Astrocyte (in vitro differentiated cells and primary cell): ENCODE measurements around the gene GRID2. TPM values are rescaled to one million over a fixed set of nuclear protein-coding genes. Genes with fewer than 3 reads are reported as not detected.

ENCODE experiments used
- DNase-seq: peaks from one replicate; pipeline ENCODE4 v3.0.0-alpha.2; 2010; ENCODE audit warnings: low read depth
- FAIRE-seq: peaks from 2 replicates; lab custom pipeline; 2011; peaks lifted over from hg19 to GRCh38; lab: Jason Lieb, UNC
- H2AFZ ChIP-seq: 2 replicates; pipeline ENCODE4 v1.6.0; 2012; ENCODE audit warnings: low read depth, low read length, inconsistent platforms
- H3K27ac ChIP-seq: 2 replicates; pipeline ENCODE4 v1.5.1; 2011; ENCODE audit warnings: low read depth, low read length, inconsistent platforms
- H3K27me3 ChIP-seq: 2 replicates; pipeline ENCODE4 v1.6.0; 2011; ENCODE audit warnings: low read length, inconsistent platforms; ENCODE audit not compliant: insufficient read depth
- H3K36me3 ChIP-seq: 2 replicates; pipeline ENCODE4 v1.5.1; 2011; ENCODE audit warnings: low read length, inconsistent platforms; ENCODE audit not compliant: insufficient read depth
- H3K4me1 ChIP-seq: 2 replicates; pipeline ENCODE4 v1.5.1; 2011; ENCODE audit warnings: low read length, inconsistent platforms; ENCODE audit not compliant: insufficient read depth
- H3K4me2 ChIP-seq: 2 replicates; pipeline ENCODE4 v1.6.0; 2012; ENCODE audit warnings: low read length, inconsistent platforms
- H3K4me3 ChIP-seq: 2 replicates; pipeline ENCODE4 v1.5.1; 2011; ENCODE audit warnings: low read depth, mild to moderate bottlenecking, low read length, inconsistent platforms; ENCODE audit not compliant: insufficient read depth
- H3K79me2 ChIP-seq: 2 replicates; pipeline ENCODE4 v1.6.0; 2012; ENCODE audit warnings: mild to moderate bottlenecking, low read length, inconsistent platforms; ENCODE audit not compliant: insufficient read depth
- H3K9ac ChIP-seq: 2 replicates; pipeline ENCODE4 v1.6.0; 2012; ENCODE audit warnings: mild to moderate bottlenecking, low read length, inconsistent platforms
- H3K9me3 ChIP-seq: 2 replicates; pipeline ENCODE4 v1.5.1; 2012; ENCODE audit warnings: low read depth, mild to moderate bottlenecking, low read length, inconsistent platforms; ENCODE audit not compliant: insufficient read depth
- H4K20me1 ChIP-seq: 2 replicates; pipeline ENCODE4 v1.6.0; 2012; ENCODE audit warnings: low read length, inconsistent platforms; ENCODE audit not compliant: insufficient read depth
- H3K27ac Mint-ChIP-seq: one replicate; pipeline ENCODE4 v1.8.0; 2021; ENCODE audit warnings: mild to moderate bottlenecking, mixed read lengths; ENCODE audit not compliant: unreplicated experiment
- H3K27me3 Mint-ChIP-seq: one replicate; pipeline ENCODE4 v1.8.0; 2021; ENCODE audit warnings: low read depth, mixed read lengths; ENCODE audit not compliant: unreplicated experiment
- H3K36me3 Mint-ChIP-seq: one replicate; pipeline ENCODE4 v1.8.0; 2021; ENCODE audit warnings: low read depth, mixed read lengths; ENCODE audit not compliant: unreplicated experiment
- H3K4me1 Mint-ChIP-seq: one replicate; pipeline ENCODE4 v1.8.0; 2021; ENCODE audit warnings: low read depth, mixed read lengths; ENCODE audit not compliant: unreplicated experiment
- H3K4me3 Mint-ChIP-seq: one replicate; pipeline ENCODE4 v1.8.0; 2021; ENCODE audit warnings: mild to moderate bottlenecking, moderate library complexity, mixed read lengths; ENCODE audit not compliant: unreplicated experiment
- H3K9me3 Mint-ChIP-seq: one replicate; pipeline ENCODE4 v1.8.0; 2021; ENCODE audit warnings: mild to moderate bottlenecking, mixed read lengths; ENCODE audit not compliant: unreplicated experiment
- CTCF ChIP-seq: IDR thresholded peaks from 2 replicates; pipeline ENCODE4 v1.5.1; 2011; ENCODE audit warnings: low read depth, mild to moderate bottlenecking, inconsistent platforms, low read length, moderate library complexity; ENCODE audit not compliant: insufficient read depth
- EZH2 ChIP-seq: IDR thresholded peaks from 2 replicates; pipeline ENCODE4 v1.6.1; 2012; ENCODE audit warnings: mild to moderate bottlenecking, low read length, inconsistent platforms; ENCODE audit not compliant: insufficient read depth
- total RNA-seq: library from RNA; stranded (reverse); gene quantifications from 2 replicates; pipeline ENCODE4 v1.2.1, GENCODE V29; 2021

GRID2 gene
- total RNA-seq, 1 donor from 2014 or later = 0.14 TPM

GRCh38 chr4:93719552-93719951 lies 1415.8 kb downstream of the GRID2 start:
- TF ChIP-seq EZH2 (no peak), CTCF (no peak)
- no peak overlapping the region for H2AFZ ChIP-seq
- H3K79me2 ChIP-seq = no peaks in the 10 kb centered on the region
- FAIRE-seq (no peak), DNase-seq (no peak)
- H4K20me1 ChIP-seq = no peaks in the 10 kb centered on the region
- no peak overlapping the region for H3K4me2 ChIP-seq
- H3K4me1 Mint-ChIP-seq = peaks cover 2% of the 10 kb centered on the region
- H3K9me3 Mint-ChIP-seq = no peaks in the 10 kb centered on the region
- no peaks in the 10 kb centered on the region for H3K36me3 ChIP-seq
- H3K4me3 ChIP-seq = no peak overlapping the region
- no peaks in the 10 kb centered on the region for H3K4me1 ChIP-seq
- H3K27me3 ChIP-seq = no peaks in the 10 kb centered on the region
- peaks cover 2% of the 10 kb centered on the region for H3K27me3 Mint-ChIP-seq
- H3K9ac ChIP-seq = no peak overlapping the region
- H3K4me3 Mint-ChIP-seq = no peak overlapping the region
- H3K27ac Mint-ChIP-seq = no peak overlapping the region
- no peak overlapping the region for H3K27ac ChIP-seq
- H3K9me3 ChIP-seq = no peaks in the 10 kb centered on the region
- peaks cover 2% of the 10 kb centered on the region for H3K36me3 Mint-ChIP-seq

GRCh38 chr4:93722446-93722845 lies 1418.7 kb downstream of the GRID2 start:
- Mint-ChIP-seq H3K27me3 (no peaks in the 10 kb centered on the region), H3K4me3 (no peak overlapping the region), H3K27ac (no peak overlapping the region), H3K4me1 (peaks cover 2% of the 10 kb centered on the region), H3K36me3 (no peaks in the 10 kb centered on the region), H3K9me3 (peaks cover 3% of the 10 kb centered on the region)
- Histone ChIP-seq H3K27me3 (no peaks in the 10 kb centered on the region), H3K4me2 (no peak overlapping the region), H3K36me3 (no peaks in the 10 kb centered on the region), H3K9ac (no peak overlapping the region), H3K27ac (no peak overlapping the region), H3K4me3 (no peak overlapping the region), H3K9me3 (no peaks in the 10 kb centered on the region), H3K4me1 (no peaks in the 10 kb centered on the region), H3K79me2 (no peaks in the 10 kb centered on the region), H2AFZ (no peak overlapping the region), H4K20me1 (no peaks in the 10 kb centered on the region)
- FAIRE-seq = no peak
- no peak for TF ChIP-seq CTCF
- TF ChIP-seq EZH2 = no peak
- no peak for DNase-seq

- DNase-seq = no peak
- H3K79me2 ChIP-seq = no peaks in the 10 kb centered on the region
- no peak overlapping the region for H3K9ac ChIP-seq
- Mint-ChIP-seq H3K9me3 (no peaks in the 10 kb centered on the region), H3K4me3 (no peak overlapping the region), H3K27ac (no peak overlapping the region), H3K4me1 (peaks cover 3% of the 10 kb centered on the region), H3K27me3 (peaks cover 2% of the 10 kb centered on the region), H3K36me3 (no peaks in the 10 kb centered on the region)
- TF ChIP-seq CTCF (no peak), EZH2 (no peak)
- H4K20me1 ChIP-seq = no peaks in the 10 kb centered on the region
- no peak overlapping the region for H2AFZ ChIP-seq
- H3K4me1 ChIP-seq = no peaks in the 10 kb centered on the region
- H3K27me3 ChIP-seq = no peaks in the 10 kb centered on the region
- H3K9me3 ChIP-seq = no peaks in the 10 kb centered on the region
- peak; percentile 29 for FAIRE-seq
- H3K36me3 ChIP-seq = no peaks in the 10 kb centered on the region
- no peak overlapping the region for H3K27ac ChIP-seq
- H3K4me2 ChIP-seq = no peak overlapping the region
- H3K4me3 ChIP-seq = no peak overlapping the region
Measured at GRCh38 chr4:93730251-93730650, 1426.5 kb downstream of the GRID2 start.
